NCI-H460 (cell line): ENCODE measurements around the gene HIGD1B. TPM values are rescaled to one million over a fixed set of nuclear protein-coding genes. Genes with fewer than 3 reads are reported as not detected.
A peak's percentile ranks its signal among the peaks of the same experiment; 100 is the strongest.

Source experiments
- DNase-seq: peaks from one replicate; pipeline ENCODE4 v3.0.0-alpha.2; 2016; ENCODE audit warnings: low read depth; ENCODE audit errors: extremely low read depth
- small RNA-seq, 2 experiments: library from RNA; depleted of rRNA; stranded (forward); fragments of <200 nt; gene quantifications; one replicate each; pipeline ENCODE3, GENCODE V24; 2014
- total RNA-seq: library from RNA; depleted of rRNA; stranded (reverse); fragments of >200 nt; shearing (Covaris generic); gene quantifications from 2 replicates; pipeline ENCODE4 v1.2.3, GENCODE V29; 2014; rRNA removed

HIGD1B gene
- total RNA-seq, 1 experiment from 2014 or later: not detected

GRCh38 chr17:44875761-44876160 lies 28.1 kb downstream of the HIGD1B start:
- DNase-seq: no peak

DNA sequence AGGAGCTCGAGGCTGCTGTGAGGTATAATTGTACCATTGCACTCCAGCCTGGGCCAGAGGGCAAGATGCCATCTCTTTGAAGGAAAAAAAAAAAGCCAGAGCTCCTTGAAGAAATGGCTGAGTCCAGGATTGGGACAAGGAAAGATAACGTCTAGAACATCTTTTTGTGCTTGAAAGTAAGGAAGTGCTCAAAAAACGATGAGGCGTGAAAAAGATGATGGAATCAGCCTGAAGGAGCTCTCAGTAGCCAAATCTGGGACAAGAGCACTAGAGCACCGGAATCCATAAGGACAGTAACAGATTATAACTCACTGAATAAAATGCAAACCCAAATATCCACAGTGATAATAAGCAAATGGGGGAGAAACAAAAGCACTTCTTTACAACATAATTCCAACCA lies 29.4 kb downstream of the HIGD1B start:
- no peak for DNase-seq

DNA sequence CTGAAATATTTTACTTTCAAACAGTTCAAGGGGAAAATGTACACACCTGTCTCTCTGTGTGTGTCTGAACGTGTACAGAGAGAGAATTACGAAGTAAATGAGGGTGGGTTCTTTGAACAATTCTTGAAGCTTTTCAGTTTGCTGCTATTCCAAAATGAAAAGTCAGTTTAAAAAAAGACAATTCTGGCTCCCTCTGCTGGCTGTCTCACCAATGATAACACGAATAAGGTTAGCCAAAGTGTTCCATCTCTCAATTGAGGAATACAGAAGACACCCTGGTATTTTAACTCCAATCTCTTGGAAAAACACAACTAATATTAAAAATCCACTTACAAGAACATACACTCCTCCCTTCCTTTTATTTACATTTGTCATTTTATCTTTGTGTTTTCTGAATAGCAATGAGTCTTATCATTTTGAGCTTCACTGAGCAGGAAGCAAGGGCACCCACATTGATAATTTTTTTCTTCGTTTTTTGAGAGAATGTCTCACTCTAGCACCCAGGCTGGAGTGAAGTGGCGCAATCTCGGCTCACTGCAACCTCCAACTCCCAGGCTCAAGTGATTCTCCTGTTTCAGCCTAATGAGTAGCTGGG lies 31.0 kb downstream of the HIGD1B start:
- DNase-seq: peak; percentile 38

DNA sequence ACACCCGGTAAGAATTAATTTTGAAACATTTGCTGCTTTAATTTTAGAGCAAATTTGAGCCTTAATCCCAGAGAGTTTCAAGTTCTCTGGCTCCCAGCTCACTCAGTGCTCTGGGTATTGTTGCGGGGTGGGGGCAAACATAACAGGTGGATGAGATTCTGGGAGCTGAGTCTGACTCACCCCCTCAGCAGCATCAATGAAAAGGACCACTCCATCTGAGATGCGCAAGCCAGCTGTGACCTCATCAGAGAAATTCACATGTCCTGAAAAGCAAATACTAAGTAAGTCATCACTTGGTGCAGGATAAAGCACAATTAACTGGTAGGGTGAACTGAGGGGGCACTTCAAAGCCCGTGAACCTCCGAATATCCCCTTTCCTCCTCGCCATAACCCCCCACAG lies 31.7 kb downstream of the HIGD1B start:
- no peak for DNase-seq

DNA sequence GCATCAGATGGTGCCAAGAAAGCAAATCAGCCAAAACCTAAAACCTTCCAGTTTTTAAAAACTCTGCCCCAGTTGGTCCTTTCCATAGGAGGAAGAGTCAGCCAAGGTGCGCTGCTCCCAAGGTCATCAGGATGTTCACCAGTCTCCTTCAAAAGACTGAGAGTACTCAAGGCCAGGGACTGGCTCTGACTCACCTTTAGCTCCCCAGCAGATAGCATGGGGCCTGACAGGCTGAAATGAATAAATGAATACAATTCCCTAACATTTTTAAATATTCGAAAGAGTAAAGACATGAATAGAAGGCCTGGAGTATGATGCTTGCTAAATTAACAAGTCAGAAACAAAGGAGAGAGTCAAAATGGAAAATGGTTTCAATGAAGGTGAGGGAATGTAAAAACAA lies 32.4 kb downstream of the HIGD1B start:
- no peak for DNase-seq

GRCh38 chr17:44881145-44881544 lies 33.5 kb downstream of the HIGD1B start:
- no peak for DNase-seq

GRCh38 chr17:44884941-44885340 lies 37.3 kb downstream of the HIGD1B start:
- DNase-seq: no peak

GRCh38 chr17:44887016-44887415 lies 39.3 kb downstream of the HIGD1B start:
- DNase-seq: no peak

DNA sequence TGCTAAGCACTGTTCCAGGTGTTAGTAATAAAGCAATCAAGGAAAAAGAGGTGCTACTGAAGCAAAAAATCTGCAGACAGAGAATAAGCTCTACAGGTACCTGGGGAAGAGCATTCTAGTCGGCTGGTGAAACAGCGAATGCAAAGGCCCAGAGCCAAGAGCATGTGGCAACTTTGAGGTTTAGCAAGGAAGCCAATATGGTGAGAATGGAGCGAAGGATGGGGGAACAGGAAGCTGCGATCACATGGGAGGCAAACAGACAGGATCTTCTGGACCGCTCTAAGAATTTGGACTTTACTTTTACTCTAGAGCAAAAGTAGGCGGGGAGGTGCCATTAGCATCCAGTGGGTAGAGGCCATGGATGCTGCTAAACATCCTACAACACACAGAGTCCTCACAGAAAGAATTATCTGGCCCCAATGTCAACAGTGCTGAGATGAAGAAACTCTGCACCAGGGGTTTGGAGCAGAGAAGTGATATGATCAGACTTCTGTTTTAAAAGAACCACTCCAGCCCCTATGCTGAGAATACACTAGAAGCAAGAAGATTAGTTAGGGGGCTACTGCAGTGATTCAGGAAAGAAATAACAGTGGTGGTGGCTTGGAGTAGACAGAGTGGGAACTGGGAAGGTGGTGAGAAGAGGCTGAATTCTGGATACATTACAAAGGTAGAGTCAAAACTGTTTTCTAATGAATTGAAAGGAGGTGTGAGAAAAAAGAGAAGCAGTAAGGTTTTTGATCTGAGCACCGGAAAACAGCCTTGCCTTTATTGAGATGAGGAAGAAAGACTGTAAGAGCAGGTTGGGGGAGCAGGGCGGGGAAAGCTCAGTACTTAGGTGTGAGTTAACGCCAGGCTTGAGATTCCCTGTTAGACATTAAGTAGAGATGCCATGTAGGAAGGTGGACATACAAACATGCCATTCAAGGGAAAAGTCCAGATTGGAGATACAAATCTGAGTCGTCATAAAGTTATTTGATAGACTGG lies 40.6 kb downstream of the HIGD1B start:
- DNase-seq: no peak

GRCh38 chr17:44889003-44889402 lies 41.3 kb downstream of the HIGD1B start:
- DNase-seq: no peak

DNA sequence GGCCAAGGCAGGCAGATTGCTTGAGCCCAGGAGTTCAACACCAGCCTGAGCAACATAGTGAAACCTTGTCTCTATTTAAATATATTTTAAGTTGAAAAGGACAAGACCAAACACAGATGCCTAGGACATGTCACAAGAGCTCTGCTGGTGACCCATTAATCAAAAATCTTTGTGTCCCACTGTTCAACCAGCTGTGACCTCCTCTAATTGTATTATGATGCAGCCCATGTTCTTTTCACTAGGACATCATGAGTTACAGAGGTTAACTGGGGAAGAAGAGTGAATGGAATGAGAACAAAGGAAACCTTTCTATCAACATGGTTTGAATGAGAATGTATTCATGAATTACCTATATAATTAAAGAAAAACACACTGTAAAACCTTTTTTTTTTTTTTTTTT lies 44.6 kb downstream of the HIGD1B start:
- DNase-seq: no peak

- DNase-seq: no peak
Observed at GRCh38 chr17:44894642-44895041, 47.0 kb downstream of the HIGD1B start.

DNA sequence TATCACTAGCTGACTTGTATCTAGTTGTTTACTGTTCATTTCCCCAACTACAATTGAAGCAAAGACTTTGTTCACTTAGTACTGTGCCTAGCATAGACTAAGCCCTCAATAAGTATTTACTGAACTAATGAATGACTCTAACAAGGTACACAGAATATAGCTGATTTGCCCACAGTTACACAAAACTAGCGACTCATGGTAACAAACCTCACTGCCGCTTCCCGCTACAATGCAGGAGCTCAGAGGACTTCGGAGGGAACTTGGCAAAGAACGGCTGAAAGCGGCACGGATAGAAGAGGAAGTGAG lies 51.0 kb downstream of the HIGD1B start:
- DNase-seq: no peak

- peak; percentile 86 for DNase-seq
Observed at GRCh38 chr17:44899074-44899782, 51.5 kb downstream of the HIGD1B start, which contains the start of gene EFTUD2. EFTUD2 (minus strand) TSS chr17:44899445; CDS start chr17:44894521, 4,924 bp downstream.

Small RNA genes lying within 50 kb of the gene (small RNA-seq; reads per million reads assigned to genes)
- 0 reads per million in 2 experiments for gene RN7SL405P

Other genes starting within 250 kb of the HIGD1B start
- 0.75 and 0.82 TPM in 2 replicates for gene MEIOC, start 191.4 kb upstream of the HIGD1B start, total RNA-seq
- 46.0 and 49.1 TPM in 2 replicates for gene CCDC43, start 158.1 kb upstream of the HIGD1B start, total RNA-seq
- 11.5 and 12.9 TPM in 2 replicates for gene DBF4B, start 139.2 kb upstream of the HIGD1B start, total RNA-seq
- 0.75 and 0.94 TPM in 2 replicates for gene ADAM11, start 88.9 kb upstream of the HIGD1B start, total RNA-seq
- gene GJC1, start 17.6 kb upstream of the HIGD1B start, total RNA-seq: 4.4 and 5.2 TPM in 2 replicates
- 112 and 137 TPM in 2 replicates for gene EFTUD2, start 51.6 kb downstream of the HIGD1B start, total RNA-seq
- 0.09 and 0.32 TPM in 2 replicates for gene GFAP, start 67.6 kb downstream of the HIGD1B start, total RNA-seq
- gene KIF18B, start 99.9 kb downstream of the HIGD1B start, total RNA-seq: 11.0 and 12.7 TPM in 2 replicates
- 0.72 and 0.84 TPM in 2 replicates for gene C1QL1, start 120.4 kb downstream of the HIGD1B start, total RNA-seq
- 22.8 and 24.0 TPM in 2 replicates for gene DCAKD, start 203.7 kb downstream of the HIGD1B start, total RNA-seq
- 88.9 and 561 TPM in 2 replicates for gene NMT1, start 213.4 kb downstream of the HIGD1B start, total RNA-seq